T follicular helper cell (primary cell): ENCODE measurements around the gene AK1.
"Not testable (repeated sequence)": the region's sequence is repeated elsewhere in the genome, so short reads cannot be mapped to it uniquely, and the experiment has no call there.

ENCODE experiments used
- DNase-seq: peaks from one replicate; pipeline ENCODE4 v3.0.0-alpha.2; 2020; ENCODE audit warnings: low read depth

The AK1 gene

GRCh38 chr9:127884427-127884911 lies 7.0 kb upstream of the AK1 start:
- DNase-seq = no peak

GRCh38 chr9:127883959-127884358 lies 6.5 kb upstream of the AK1 start:
- DNase-seq = no peak

DNA sequence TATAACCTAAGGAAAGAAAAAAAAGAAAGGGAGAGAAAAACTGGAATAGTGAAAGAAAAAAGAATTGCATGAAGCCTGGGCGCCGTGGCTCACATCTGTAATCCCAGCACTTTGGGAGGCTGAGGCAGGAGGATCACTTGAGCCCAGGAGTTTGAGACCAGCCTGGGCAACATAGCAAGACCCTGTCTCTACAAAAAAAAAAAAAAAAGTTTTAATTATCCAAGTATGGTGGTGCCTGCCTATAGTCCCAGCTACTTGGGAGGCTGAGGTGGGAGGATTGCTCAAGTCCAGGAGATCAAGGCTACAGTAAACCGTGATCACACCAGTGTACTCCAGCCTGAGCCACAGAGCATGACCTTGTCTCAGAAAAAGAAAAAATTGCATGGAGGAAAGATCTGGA lies 4.2 kb upstream of the AK1 start:
- not testable (repeated sequence) for DNase-seq

- DNase-seq = no peak
Observed at GRCh38 chr9:127880143-127880542, 2.7 kb upstream of the AK1 start.

DNA sequence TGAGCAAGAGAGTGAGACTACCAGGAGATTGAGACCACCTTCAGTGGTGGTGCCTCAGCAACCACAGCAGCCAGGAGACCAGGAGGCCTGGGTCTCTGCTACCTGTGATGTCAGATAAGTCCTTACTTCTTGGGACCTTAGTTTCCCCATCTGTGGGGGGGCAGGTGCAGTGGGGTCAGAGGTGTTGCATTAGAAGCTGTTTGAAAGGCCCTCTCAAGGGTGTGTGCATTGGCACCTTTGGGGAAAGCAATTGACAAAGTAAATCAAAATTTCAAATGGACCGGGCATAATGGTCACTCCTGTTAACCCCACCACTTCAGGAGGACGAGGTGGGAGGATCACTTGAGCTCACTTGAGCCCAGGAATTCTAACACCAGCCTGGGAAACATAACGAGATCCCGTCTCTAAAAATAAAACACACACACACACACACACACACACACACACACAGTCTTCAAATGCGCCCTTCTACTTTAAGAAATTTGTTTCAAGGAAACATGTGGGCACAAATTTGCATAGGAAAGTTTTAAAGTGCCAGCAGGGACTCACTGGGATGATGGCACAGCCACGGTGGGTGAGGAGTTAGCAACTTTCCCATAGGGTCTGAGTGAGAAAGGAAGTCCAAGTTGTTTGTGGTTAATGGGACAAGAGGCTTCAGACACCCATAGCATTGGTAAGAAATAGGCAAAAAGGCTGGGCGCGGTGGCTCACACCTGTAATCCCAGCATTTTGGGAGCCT lies 1.3 kb upstream of the AK1 start:
- DNase-seq = no peak

DNA sequence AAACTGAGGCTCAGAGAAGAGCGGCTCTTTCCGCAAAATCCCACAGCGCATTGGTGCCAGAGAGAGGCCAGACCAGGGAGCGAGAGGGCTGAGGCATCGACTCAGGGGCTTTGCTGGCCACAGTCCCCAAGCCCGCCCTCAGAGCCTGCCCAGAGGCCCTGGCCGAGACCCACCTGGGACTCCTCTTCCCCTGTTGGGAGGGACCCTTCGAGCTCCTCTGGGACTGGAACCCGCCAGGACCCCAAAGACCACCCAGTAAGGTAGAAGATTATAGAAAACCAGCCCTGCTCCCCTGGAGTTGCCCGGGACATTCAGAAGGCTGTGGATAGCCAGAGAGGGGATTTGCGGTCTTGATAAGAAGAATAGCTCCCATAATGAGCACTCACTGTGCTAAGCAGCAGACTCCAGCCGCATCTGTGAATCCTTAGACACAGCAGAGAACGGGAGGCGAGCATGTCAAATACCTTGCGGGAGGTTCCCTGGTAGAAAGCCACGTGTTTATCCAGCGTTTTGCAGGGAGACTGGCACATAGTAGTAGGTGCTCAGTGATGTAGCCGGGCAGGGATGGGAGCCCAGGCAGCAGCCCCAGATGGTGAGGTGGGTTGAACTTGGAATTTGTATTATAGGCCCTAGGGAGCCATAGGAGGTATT lies 651 bp upstream of the AK1 start:
- DNase-seq = no peak

DNA sequence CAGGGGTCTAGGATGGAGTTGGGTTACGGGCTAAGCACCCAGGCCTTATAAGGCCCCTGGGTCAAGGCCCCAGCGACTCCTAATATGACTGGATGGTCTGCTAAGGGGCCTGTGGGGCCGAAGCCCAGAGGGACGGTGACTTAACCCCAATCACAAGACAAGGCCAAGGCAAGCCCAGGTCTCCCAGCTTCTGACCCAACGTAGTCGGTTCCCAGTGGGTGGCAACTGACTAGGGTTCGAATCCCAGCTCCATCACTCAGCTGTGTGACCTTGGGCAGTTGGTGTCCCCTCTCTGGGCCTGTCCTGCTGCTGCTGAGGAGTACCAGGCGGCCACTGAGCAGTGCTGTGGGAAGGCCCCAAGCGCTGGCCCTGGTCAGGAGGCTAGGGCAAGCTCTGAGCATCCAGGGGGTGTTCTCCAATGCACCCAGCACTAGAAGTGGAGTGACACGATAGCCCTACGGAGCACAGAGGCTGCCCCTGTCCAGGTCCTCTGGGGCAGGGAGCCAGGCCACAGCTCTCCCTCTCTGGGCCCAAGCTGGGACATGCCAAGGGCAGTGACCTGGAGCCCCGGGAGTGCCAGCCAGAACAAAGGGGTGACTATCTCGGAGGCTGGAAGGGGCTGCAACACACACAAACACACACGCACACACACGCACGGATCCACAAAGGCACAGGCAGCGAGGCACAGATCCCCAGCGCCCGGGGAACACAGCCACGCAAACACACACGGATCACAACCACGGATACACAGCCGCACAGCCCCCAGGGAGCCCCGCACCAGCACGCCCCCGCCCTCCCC lies 512 bp downstream of the AK1 start:
- no peak for DNase-seq

DNA sequence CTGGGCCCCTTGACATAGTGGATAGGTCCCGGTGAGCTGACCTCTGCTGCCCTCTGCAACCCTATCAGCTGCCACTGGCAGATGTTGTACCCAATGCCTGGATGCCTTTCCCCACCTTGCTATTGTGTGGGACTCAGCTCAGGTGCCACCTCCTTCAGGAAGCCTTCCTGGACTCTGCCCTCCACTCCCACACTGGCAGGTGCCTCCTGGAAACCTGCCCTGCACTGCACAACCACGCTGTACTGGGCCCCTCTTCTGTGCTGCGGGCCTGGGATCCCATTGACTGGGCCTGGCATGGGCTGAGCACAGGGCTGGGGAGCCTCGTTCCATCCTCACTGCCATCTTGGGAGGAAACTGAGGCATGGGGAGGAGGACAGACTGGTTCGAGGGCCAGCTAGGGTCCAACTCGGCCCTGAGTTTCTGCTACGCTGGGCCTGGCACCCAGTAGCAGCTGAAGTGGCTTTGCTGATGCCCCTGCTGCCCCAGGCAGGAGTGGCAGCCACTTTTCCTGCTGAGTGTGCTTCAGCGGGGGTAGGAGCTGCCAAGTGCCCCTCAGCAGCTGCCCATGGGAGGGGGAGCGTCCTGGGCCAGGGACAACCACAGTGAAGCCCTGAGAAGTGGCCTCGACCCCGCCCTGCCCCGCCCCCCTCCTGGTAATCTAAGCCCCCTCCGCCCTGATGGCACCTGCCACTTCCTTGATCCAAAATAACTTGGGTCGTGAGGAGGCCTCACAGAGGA lies 1.3 kb downstream of the AK1 start:
- DNase-seq = no peak

DNA sequence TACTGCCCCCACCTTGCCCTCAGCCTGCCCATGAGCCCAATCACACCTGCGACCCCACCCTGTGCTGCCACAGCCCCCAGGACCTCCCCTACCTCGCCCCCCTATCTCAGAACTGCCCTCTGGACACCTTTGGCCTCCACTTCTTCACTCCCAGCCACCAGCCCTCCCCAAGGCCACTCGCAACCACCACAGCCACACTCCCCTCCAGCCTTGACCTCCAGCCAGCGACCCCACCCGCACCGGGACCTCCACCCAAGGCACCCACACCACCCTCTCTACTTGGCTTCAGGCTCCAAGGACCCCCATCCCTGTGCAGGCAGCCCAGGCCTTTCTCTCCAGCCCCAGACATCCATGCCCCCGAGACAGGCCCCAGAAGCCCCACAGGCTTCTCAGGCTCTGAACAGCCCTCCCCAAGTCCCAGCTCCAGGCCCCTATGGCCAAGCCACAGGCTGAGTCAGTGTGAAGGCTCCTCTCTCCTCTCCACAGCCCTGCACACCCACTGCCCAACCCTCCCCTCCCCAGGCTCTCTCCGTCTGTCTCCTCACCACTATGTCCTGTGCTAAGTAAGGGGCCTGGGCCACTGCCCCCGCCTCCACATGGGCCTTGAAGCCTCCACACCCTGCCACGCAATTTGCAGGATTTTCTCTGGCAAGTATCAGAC lies 2.0 kb downstream of the AK1 start:
- DNase-seq = no peak

DNA sequence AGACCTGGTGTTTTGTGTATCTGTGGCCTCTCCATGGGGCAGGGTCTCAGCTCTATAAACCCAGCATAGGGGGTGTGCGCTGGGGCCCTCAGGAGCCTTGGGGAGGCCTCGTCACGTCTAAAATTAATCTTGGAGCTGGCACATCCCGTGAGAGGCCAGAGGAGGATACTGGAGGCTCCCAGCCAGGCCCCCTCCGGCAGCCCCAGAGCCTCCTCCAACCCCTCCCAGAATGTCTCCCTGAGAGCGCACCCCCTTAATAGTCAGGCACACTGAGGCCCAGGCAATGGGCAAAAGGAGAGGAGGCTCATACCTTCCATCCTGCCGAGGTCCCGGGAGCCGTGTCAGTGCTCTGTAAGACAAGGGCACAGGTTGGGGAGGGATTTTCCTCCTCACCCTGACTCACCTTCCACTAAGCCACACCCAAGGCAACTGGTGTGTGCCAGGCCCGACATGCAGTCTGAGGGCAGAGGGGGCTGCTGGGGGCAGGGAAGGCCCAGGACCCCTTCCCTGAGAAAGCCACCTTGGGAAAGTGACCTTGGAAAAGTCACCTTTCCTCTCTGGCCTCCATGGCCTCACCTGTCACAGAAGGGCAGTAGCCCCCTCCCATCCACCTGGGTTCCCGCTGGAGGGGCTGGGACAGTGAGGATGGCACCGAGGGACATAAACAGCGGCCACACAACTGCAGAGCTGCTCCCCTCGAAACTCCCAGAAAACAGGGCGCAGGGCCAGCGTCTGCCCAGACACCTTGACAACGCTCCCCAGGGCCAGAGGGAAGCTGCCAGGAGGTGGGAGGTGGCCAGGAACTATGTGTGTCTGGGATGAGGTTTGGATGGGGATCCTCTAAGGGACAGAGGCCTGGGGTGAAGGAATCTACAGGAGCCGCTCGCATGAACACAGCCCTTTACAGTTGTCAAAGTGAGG lies 2.9 kb downstream of the AK1 start:
- DNase-seq = no peak

GRCh38 chr9:127873886-127874285 lies 3.6 kb downstream of the AK1 start:
- DNase-seq = no peak

GRCh38 chr9:127873223-127873691 lies 4.2 kb downstream of the AK1 start:
- no peak for DNase-seq

GRCh38 chr9:127872369-127873222 lies 4.9 kb downstream of the AK1 start:
- DNase-seq = no peak

DNA sequence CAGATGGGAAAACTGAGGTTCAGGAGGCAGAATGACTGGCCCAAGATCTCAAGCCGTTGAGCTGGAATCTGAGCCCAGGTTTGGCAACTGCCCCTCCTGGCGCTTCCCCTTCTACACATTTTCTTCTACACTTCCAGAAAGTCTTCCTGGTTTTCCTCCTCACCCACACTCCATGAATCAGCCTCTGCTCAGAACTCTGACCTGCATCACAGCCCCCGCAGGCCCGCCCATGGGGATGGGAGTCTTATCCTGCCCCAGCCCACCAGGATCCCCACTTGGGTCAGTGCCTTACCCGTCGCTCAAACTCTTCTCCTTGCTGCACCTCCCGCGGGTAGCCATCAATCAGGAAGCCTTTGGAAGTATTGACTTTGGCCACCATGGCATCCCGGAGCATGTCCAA lies 5.9 kb downstream of the AK1 start:
- DNase-seq = no peak

DNA sequence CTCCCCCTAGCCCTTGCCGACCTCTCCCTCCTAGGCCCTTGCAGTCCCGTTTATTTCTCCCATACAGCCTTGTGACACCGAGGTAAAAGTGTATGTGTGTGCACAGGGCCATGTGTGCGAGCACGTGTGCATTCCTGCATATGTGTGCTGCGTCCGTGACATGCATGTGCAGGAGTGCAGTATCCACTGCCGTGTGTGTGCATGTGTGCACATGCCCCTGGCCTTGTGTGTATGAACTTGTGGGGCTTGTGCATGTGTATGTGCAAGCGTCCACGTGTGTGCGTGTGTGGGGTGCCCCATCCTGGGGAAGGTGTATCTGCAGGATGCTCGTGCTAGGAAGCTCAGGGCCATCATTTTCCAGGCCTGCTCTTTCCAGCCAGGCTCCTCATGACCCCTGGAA lies 6.6 kb downstream of the AK1 start:
- DNase-seq = no peak

DNA sequence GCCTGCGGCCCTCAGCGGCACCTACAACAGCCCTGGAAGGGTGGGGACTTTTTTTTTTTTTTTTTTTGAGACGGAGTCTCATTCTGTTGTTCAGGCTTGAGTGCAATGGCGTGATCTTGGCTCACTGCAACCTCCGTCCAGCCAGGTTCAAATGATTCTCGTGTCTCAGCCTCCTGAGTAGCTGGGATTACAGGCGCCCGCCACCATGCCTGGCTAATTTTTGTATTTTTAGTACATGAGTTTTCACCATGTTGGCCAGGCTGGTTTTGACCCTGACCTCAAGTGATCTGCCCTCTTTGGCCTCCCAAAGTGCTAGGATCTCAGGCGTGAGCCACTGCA lies 7.4 kb downstream of the AK1 start:
- DNase-seq = not testable (repeated sequence)

DNA sequence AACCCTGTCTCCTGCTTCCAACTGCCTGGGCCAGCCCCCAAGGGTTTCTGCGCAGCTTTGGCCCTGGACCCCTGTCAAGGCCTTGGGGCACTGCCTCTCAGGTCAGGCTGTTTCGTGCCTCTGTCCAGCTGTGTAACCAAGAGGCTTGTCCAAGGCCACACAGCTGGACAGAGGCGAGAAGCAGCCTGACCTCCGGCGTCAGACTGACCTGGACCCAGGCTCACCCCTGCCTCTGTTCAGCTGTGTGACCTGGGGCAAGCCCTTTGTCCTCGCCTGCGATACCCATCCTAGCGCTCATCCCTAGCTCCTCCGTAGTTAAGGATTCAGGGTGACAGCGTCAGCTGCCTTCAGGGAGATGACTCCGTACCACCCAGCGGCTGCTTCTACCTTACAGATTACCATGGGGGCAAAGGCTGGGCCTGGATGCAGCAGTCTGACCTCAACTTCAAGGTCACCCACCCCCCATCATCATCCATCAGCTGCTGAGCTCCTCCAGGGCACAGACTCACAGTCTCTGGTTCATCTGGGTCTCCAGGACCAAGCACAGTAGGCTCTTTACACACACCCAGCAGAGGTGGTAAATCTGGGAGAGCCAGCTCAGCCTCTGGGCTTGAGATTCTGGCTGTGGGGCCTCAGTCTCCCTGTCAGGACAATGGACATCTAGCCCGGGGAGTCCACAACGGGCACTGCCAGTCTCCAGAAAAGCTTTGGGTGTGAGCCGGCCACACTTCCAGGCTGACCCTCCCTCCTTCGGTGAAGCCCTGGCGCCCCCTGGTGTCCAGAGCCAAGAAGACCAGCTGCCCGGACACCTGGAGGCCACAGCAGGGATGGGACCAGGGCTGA lies 7.9 kb downstream of the AK1 start:
- peak; percentile 56 for DNase-seq

GRCh38 chr9:127868278-127868902 lies 9.1 kb downstream of the AK1 start:
- DNase-seq = no peak
